Caco-2 (cell line): ENCODE results near the gene MESP1. TPM values are rescaled to one million over a fixed set of nuclear protein-coding genes. Genes with fewer than 3 reads are reported as not detected.

Experiments used
- BruUV-seq: library from RNA; stranded (reverse); fragments of 400-500 nt; replicated peaks from 2 replicates; lab custom pipeline; 2021; lab: Mats Ljungman, UMichigan
- CTCF ChIA-PET: fragments of 300-600 bp; sonication (Branson Sonifier 250); formaldehyde crosslinking; loops from one replicate; lab custom pipeline; 2022; ENCODE audit warnings: antibody characterized with exemption; lab: Charles Lee
- POLR2A ChIA-PET: fragments of 300-600 bp; sonication (Branson Sonifier 250); formaldehyde crosslinking; loops from one replicate; lab custom pipeline; 2022; ENCODE audit warnings: antibody characterized with exemption; lab: Charles Lee
- DNase-seq, 2 experiments: peaks; one replicate each; pipeline versions ENCODE4 v3.0.0 to v3.0.0-alpha.2; 2020 to 2022
- H3K27me3 ChIP-seq: replicated peaks from 2 replicates; pipeline ENCODE4 v1.6.0; 2011; ENCODE audit warnings: low read length; ENCODE audit not compliant: control insufficient read depth, insufficient read depth
- H3K36me3 ChIP-seq: 2 replicates; pipeline ENCODE4 v1.5.1; 2011; ENCODE audit warnings: low read length; ENCODE audit not compliant: control insufficient read depth, insufficient read depth
- H3K4me1 ChIP-seq: fragments of 250-450 bp; sonication (Bioruptor Pico); 2 replicates; pipeline ENCODE4 v1.5.1; 2020; ENCODE audit warnings: mild to moderate bottlenecking
- H3K4me3 ChIP-seq: 2 replicates; pipeline ENCODE4 v1.5.1; 2011; ENCODE audit warnings: low read depth, mild to moderate bottlenecking, control low read depth, low read length
- H3K9me3 ChIP-seq: fragments of 250-450 bp; sonication (Bioruptor Pico); 2 replicates; pipeline ENCODE4 v1.5.1; 2020; ENCODE audit warnings: mild to moderate bottlenecking, moderate library complexity
- H3K27ac Mint-ChIP-seq: one replicate; pipeline ENCODE4 v1.8.0; 2022; ENCODE audit warnings: mixed read lengths; ENCODE audit not compliant: unreplicated experiment
- H3K27me3 Mint-ChIP-seq: one replicate; pipeline ENCODE4 v1.8.0; 2022; ENCODE audit warnings: mixed read lengths; ENCODE audit not compliant: insufficient read depth, unreplicated experiment
- H3K36me3 Mint-ChIP-seq: one replicate; pipeline ENCODE4 v1.8.0; 2022; ENCODE audit warnings: mild to moderate bottlenecking, mixed read lengths; ENCODE audit not compliant: insufficient read depth, unreplicated experiment
- H3K4me1 Mint-ChIP-seq: one replicate; pipeline ENCODE4 v1.8.0; 2022; ENCODE audit warnings: low read depth, mixed read lengths; ENCODE audit not compliant: unreplicated experiment
- H3K4me3 Mint-ChIP-seq: one replicate; pipeline ENCODE4 v1.8.0; 2022; ENCODE audit warnings: mild to moderate bottlenecking, moderate library complexity, mixed read lengths; ENCODE audit not compliant: unreplicated experiment
- H3K9me3 Mint-ChIP-seq: one replicate; pipeline ENCODE4 v1.8.0; 2022; ENCODE audit warnings: mixed read lengths; ENCODE audit not compliant: unreplicated experiment
- intact Hi-C: fragments of 100-400 bp; cut with micrococcal nuclease; formaldehyde crosslinking; loops from one replicate; pipeline ENCODE4 v1.10.0; 2022; ENCODE audit not compliant: unreplicated experiment
- total RNA-seq: library from RNA; stranded (reverse); gene quantifications from 2 replicates; pipeline ENCODE4 v1.2.3, GENCODE V29; 2022
- TF ChIP-seq, protein P1 (sequence below), 2 experiments: fragments of 200-600 bp in 1 of 2; IDR thresholded peaks; 1 replicate in 1 of 2; 2 replicates in 1 of 2; pipeline versions ENCODE4 v1.5.1 to v1.8.0; 2011 to 2022; ENCODE audit warnings: antibody characterized with exemption in 1 of 2, control low read depth in 1 of 2, inconsistent platforms in 1 of 2, low read depth in 1 of 2, low read length in 1 of 2, mild to moderate bottlenecking in 1 of 2, moderate library complexity in 1 of 2; ENCODE audit not compliant: insufficient read depth in 1 of 2, severe bottlenecking in 1 of 2, unreplicated experiment in 1 of 2

MESP1 gene
- total RNA-seq, 1 experiment from 2014 or later, result 1.00 TPM

DNA sequence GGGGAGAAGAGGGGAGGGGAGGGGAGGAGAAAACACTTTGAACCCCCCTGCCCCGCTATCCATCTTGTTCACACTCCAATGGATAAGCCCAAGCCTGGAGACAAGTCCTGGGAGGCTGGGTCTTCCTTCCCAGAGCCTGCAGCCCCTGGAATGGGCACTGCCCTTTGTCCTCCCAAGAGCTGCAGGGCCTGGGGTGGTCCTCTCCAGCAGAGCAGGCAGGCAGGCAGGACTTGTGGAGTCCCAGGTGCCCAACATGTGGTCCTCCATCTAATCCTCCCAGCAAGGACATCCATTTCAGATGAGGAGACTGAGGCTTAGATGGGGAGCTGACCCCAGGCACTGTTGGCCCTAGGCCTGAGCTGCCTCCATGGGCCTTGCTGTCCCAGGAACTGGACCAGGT is 14.6 kb upstream of the MESP1 start:
- Histone ChIP-seq H3K4me3 (no peak overlapping the region), H3K36me3 (no peaks in the 10 kb centered on the region), H3K4me1 (peaks cover 16% of the 10 kb centered on the region), H3K27me3 (no peaks in the 10 kb centered on the region), H3K9me3 (no peaks in the 10 kb centered on the region)
- TF ChIP-seq, protein P1, sequence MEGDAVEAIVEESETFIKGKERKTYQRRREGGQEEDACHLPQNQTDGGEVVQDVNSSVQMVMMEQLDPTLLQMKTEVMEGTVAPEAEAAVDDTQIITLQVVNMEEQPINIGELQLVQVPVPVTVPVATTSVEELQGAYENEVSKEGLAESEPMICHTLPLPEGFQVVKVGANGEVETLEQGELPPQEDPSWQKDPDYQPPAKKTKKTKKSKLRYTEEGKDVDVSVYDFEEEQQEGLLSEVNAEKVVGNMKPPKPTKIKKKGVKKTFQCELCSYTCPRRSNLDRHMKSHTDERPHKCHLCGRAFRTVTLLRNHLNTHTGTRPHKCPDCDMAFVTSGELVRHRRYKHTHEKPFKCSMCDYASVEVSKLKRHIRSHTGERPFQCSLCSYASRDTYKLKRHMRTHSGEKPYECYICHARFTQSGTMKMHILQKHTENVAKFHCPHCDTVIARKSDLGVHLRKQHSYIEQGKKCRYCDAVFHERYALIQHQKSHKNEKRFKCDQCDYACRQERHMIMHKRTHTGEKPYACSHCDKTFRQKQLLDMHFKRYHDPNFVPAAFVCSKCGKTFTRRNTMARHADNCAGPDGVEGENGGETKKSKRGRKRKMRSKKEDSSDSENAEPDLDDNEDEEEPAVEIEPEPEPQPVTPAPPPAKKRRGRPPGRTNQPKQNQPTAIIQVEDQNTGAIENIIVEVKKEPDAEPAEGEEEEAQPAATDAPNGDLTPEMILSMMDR (IDR thresholded peaks at IDR 0.05; ENCODE audit: insufficient read depth in 1 of 2, low read depth in 1 of 2, low read length in 1 of 2, severe bottlenecking in 1 of 2, unreplicated experiment in 1 of 2), result no peak
- Mint-ChIP-seq H3K36me3 (no peaks in the 10 kb centered on the region), H3K27me3 (no peaks in the 10 kb centered on the region), H3K27ac (no peak overlapping the region), H3K4me3 (no peak overlapping the region), H3K9me3 (no peaks in the 10 kb centered on the region), H3K4me1 (peaks cover 7% of the 10 kb centered on the region)
- POLR2A ChIA-PET, result no interaction called here
- no TSS peak for BruUV-seq
- intact Hi-C loops, result loop anchor here (10.0 kb wide), 1 partner anchor 59 kb away; no protein-coding TSS in a partner anchor
- CTCF ChIA-PET, result no interaction called here
- no peak for DNase-seq

DNA sequence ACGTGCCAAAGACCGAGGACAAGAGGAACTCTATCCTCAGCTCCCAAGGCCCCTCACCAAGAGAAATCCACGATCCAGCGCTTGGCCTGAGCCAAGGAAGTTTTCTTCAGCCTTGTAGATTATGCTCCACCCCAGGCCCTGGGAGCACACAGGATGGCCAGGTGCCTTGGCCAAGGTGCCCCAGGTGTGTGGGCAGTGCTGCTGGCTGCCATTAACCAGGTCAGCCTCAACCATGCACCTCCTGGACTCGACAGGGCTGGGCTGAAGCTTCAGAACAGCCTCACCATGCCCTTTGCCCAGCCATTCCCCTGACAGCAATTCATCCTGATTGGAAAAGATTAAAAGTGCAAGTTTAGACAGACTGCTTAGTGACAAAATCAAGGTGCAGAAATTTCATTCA is 10.9 kb upstream of the MESP1 start:
- intact Hi-C loops, result loop anchor here (10.0 kb wide), 1 partner anchor 63 kb away; no protein-coding TSS in a partner anchor
- no peaks in the 10 kb centered on the region for H3K9me3 Mint-ChIP-seq
- Histone ChIP-seq H3K4me1 (peaks cover 23% of the 10 kb centered on the region), H3K27me3 (no peaks in the 10 kb centered on the region), H3K4me3 (no peak overlapping the region), H3K36me3 (no peaks in the 10 kb centered on the region), H3K9me3 (no peaks in the 10 kb centered on the region)
- POLR2A ChIA-PET, result no interaction called here
- H3K4me3 Mint-ChIP-seq, result no peak overlapping the region
- H3K27ac Mint-ChIP-seq, result no peak overlapping the region
- CTCF ChIA-PET, result interaction anchor here (0.6 to 5.7 kb wide), 6 partner anchors 9 to 132 kb away, joined by 3 to 154 read pairs (median 7); partner anchors contain the start of gene AP3S2
- TF ChIP-seq, protein P1 (IDR thresholded peaks at IDR 0.05; ENCODE audit: insufficient read depth in 1 of 2, low read depth in 1 of 2, low read length in 1 of 2, severe bottlenecking in 1 of 2, unreplicated experiment in 1 of 2), result no peak
- no TSS peak for BruUV-seq
- no peaks in the 10 kb centered on the region for H3K36me3 Mint-ChIP-seq
- no peak for DNase-seq
- no peaks in the 10 kb centered on the region for H3K27me3 Mint-ChIP-seq
- peaks cover 7% of the 10 kb centered on the region for H3K4me1 Mint-ChIP-seq

DNA sequence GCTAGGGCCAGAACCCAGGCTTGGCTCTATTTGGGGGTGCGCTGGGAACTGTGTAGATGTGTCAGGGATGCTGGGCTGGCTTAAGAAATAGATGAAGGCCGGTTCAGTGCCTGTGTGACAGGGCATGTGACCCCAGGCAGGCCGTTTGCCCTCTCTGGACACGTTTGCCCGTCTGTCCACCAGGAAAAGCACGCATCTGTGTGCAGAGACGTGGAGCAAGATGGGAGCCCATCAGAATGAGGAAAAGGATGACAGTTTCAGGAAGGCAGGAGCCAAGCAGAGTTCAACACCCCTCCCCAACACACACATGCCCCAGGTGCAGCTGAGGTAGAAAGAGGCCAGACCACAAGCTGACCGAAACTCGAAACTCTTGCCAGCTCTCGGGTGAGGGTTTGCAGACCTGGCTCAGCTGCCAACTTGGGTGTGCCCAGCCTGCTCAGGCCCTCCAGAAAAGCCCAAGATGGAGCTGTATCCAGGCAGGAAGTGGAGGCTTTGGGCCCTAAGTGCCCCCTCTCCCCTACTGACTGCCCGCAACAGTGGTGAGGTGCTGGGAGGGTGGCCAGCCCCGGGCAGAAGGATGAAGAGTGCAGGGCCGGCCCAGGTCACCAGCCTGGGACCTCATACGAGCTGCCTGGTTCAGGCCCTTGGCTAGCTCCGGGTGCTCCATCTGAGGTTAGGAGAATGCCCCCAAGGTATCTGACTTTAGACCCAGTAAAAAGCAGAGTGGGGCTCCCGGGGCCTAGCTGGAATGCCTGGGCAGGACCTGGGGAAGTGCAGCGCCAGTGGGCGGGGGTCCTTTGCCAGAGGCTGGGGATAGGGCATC is 10.2 kb upstream of the MESP1 start:
- no peak for DNase-seq
- BruUV-seq, result no TSS peak
- Mint-ChIP-seq H3K9me3 (no peaks in the 10 kb centered on the region), H3K36me3 (no peaks in the 10 kb centered on the region), H3K4me1 (peaks cover 7% of the 10 kb centered on the region), H3K4me3 (no peak overlapping the region), H3K27ac (no peak overlapping the region), H3K27me3 (no peaks in the 10 kb centered on the region)
- intact Hi-C loops, result loop anchor here (10.0 kb wide), 1 partner anchor 64 kb away; no protein-coding TSS in a partner anchor
- Histone ChIP-seq H3K4me1 (peaks cover 26% of the 10 kb centered on the region), H3K27me3 (no peaks in the 10 kb centered on the region), H3K9me3 (no peaks in the 10 kb centered on the region), H3K36me3 (no peaks in the 10 kb centered on the region), H3K4me3 (no peak overlapping the region)
- TF ChIP-seq, protein P1 (IDR thresholded peaks at IDR 0.05; ENCODE audit: insufficient read depth in 1 of 2, low read depth in 1 of 2, low read length in 1 of 2, severe bottlenecking in 1 of 2, unreplicated experiment in 1 of 2), result no peak
- POLR2A ChIA-PET, result interaction anchor here (0.5 to 1.0 kb wide), 3 partner anchors 62 to 114 kb away, joined by 3 read pairs; no protein-coding TSS in a partner anchor
- CTCF ChIA-PET, result interaction anchor here (0.6 to 5.7 kb wide), 25 partner anchors 8 to 186 kb away, joined by 3 to 154 read pairs (median 4); partner anchors contain the start of genes AP3S2, MESP1, MESP2 and TICRR
